WTC11 (cell line): ENCODE measurements around the gene NOX3. TPM values are rescaled to one million over a fixed set of nuclear protein-coding genes. Genes with fewer than 3 reads are reported as not detected.

ENCODE experiments used
- ATAC-seq: fragments of 200-7000 bp; cut with Tn5 transposase; 2 replicates; pipeline ENCODE4 v1.10.0; 2021; ENCODE audit warnings: mild to moderate bottlenecking, moderate library complexity
- CTCF ChIA-PET: fragments of 300-600 bp; sonication (Branson Sonifier 250); formaldehyde crosslinking; loops from one replicate; lab custom pipeline; 2021; ENCODE audit warnings: antibody characterized with exemption; lab: Charles Lee
- POLR2A ChIA-PET: fragments of 350-600 bp; sonication (Branson Sonifier 250); formaldehyde crosslinking; loops from one replicate; lab custom pipeline; 2021; ENCODE audit warnings: antibody characterized with exemption; lab: Charles Lee
- DNase-seq: peaks from one replicate; pipeline ENCODE4 v3.0.0; 2021; ENCODE audit warnings: low spot score
- H3K27ac Mint-ChIP-seq: 2 replicates; pipeline ENCODE4 v1.8.0; 2021; ENCODE audit warnings: mixed read lengths
- H3K27me3 Mint-ChIP-seq: 2 replicates; pipeline ENCODE4 v1.8.0; 2021; ENCODE audit warnings: low read depth, mild to moderate bottlenecking, moderate library complexity, mixed read lengths
- H3K36me3 Mint-ChIP-seq: 2 replicates; pipeline ENCODE4 v1.8.0; 2021; ENCODE audit warnings: mixed read lengths
- H3K4me1 Mint-ChIP-seq: 2 replicates; pipeline ENCODE4 v1.8.0; 2022; ENCODE audit warnings: mixed read lengths
- H3K4me3 Mint-ChIP-seq: 2 replicates; pipeline ENCODE4 v1.8.0; 2021; ENCODE audit warnings: mild to moderate bottlenecking, moderate library complexity, mixed read lengths
- H3K9me3 Mint-ChIP-seq: 2 replicates; pipeline ENCODE4 v1.8.0; 2021; ENCODE audit warnings: mixed read lengths
- AR ChIP-seq: fragments of 250-450 bp; sonication (Bioruptor Pico); IDR thresholded peaks from 2 replicates; pipeline ENCODE4 v1.9.0; 2021; ENCODE audit warnings: mild to moderate bottlenecking
- E2F1 ChIP-seq: sonication (generic); formaldehyde crosslinking; IDR thresholded peaks from 2 replicates; pipeline ENCODE4 v1.8.0; 2022; ENCODE audit warnings: mild to moderate bottlenecking, missing genetic modification reagents
- E2F5 ChIP-seq: sonication (generic); formaldehyde crosslinking; IDR thresholded peaks from 2 replicates; pipeline ENCODE4 v1.8.1; 2022; ENCODE audit warnings: mild to moderate bottlenecking, moderate library complexity, missing genetic modification reagents
- ERG ChIP-seq: fragments of 250-450 bp; sonication (Bioruptor Pico); IDR thresholded peaks from 2 replicates; pipeline ENCODE4 v1.8.0; 2021; ENCODE audit warnings: mild to moderate bottlenecking
- MLX ChIP-seq: sonication (generic); formaldehyde crosslinking; IDR thresholded peaks from 2 replicates; pipeline ENCODE4 v1.8.1; 2023; ENCODE audit warnings: mild to moderate bottlenecking, missing genetic modification reagents, moderate library complexity
- MYBL2 ChIP-seq: sonication (generic); formaldehyde crosslinking; IDR thresholded peaks from 2 replicates; pipeline ENCODE4 v1.8.1; 2023; ENCODE audit warnings: mild to moderate bottlenecking, moderate library complexity, missing genetic modification reagents
- PRDM15 ChIP-seq: sonication (generic); formaldehyde crosslinking; IDR thresholded peaks from 2 replicates; pipeline ENCODE4 v1.8.0; 2022; ENCODE audit warnings: missing genetic modification reagents
- PRRX2 ChIP-seq: fragments of 250-450 bp; sonication (Bioruptor Pico); IDR thresholded peaks from 2 replicates; pipeline ENCODE4 v1.8.0; 2021; ENCODE audit warnings: mild to moderate bottlenecking
- SMAD3 ChIP-seq: sonication (generic); formaldehyde crosslinking; IDR thresholded peaks from 2 replicates; pipeline ENCODE4 v1.8.0; 2022; ENCODE audit warnings: missing genetic modification reagents, mild to moderate bottlenecking, borderline replicate concordance
- SP1 ChIP-seq: sonication (generic); formaldehyde crosslinking; conservative IDR thresholded peaks from 2 replicates; pipeline ENCODE4 v1.8.1; 2022; ENCODE audit warnings: missing genetic modification reagents
- ZNF121 ChIP-seq: sonication (generic); formaldehyde crosslinking; IDR thresholded peaks from 2 replicates; pipeline ENCODE4 v1.8.0; 2023; ENCODE audit warnings: missing genetic modification reagents
- ZNF425 ChIP-seq: fragments of 250-450 bp; sonication (Bioruptor Pico); conservative IDR thresholded peaks from 2 replicates; pipeline ENCODE4 v1.9.0; 2021; ENCODE audit warnings: mild to moderate bottlenecking
- ZSCAN18 ChIP-seq: fragments of 250-450 bp; sonication (Bioruptor Pico); IDR thresholded peaks from 2 replicates; pipeline ENCODE4 v2.1.2; 2022; ENCODE audit warnings: mild to moderate bottlenecking, moderate library complexity
- total RNA-seq: library from RNA; stranded (reverse); gene quantifications from 3 replicates; pipeline ENCODE4 v1.2.3, GENCODE V29; 2021

The NOX3 gene
- total RNA-seq, 1 experiment from 2014 or later, result not detected

GRCh38 chr6:155414049-155414448 lies 41.6 kb downstream of the NOX3 start (continued):
- no peak for TF ChIP-seq MLX (CRISPR knock-in tag)
- TF ChIP-seq ZSCAN18, result no peak
- no peak for TF ChIP-seq ERG
- no peak for TF ChIP-seq PRDM15 (CRISPR knock-in tag)
- no peak for TF ChIP-seq E2F1 (CRISPR knock-in tag)
- no peak for TF ChIP-seq SP1 (CRISPR knock-in tag)
- no peak for TF ChIP-seq ZNF121 (CRISPR knock-in tag)
- no peak for TF ChIP-seq PRRX2 (CRISPR knock-in tag)

- no peaks in the 10 kb centered on the region for H3K36me3 Mint-ChIP-seq
- CTCF ChIA-PET, result interaction anchor here (0.9 kb wide), 1 partner anchor 83 kb away, joined by 5 read pairs; no protein-coding TSS in a partner anchor
- POLR2A ChIA-PET, result no interaction called here
- H3K4me3 Mint-ChIP-seq, result no peak overlapping the region
- 0 out of 2 replicates have a peak, but pooled peaks cover 4% of the 10 kb centered on the region for H3K9me3 Mint-ChIP-seq
- DNase-seq, result no peak
- no peak overlapping the region for H3K27ac Mint-ChIP-seq
- no peaks in the 10 kb centered on the region for H3K27me3 Mint-ChIP-seq
- TF ChIP-seq ZNF425 (CRISPR knock-in tag) (no peak), AR (CRISPR knock-in tag) (no peak), MYBL2 (CRISPR knock-in tag) (no peak), SMAD3 (CRISPR knock-in tag) (no peak), E2F5 (CRISPR knock-in tag) (no peak)
- TF ChIP-seq, all 79 proteins: peak for 0
- no peak for ATAC-seq
- H3K4me1 Mint-ChIP-seq, result peaks cover 8% of the 10 kb centered on the region
Observed at GRCh38 chr6:155412335-155412734, 43.3 kb downstream of the NOX3 start.
